Measurements from ENCODE around the gene DEDD2.

The DEDD2 gene

GRCh38 chr19:42250666-42251531, 33.4 kb upstream of the DEDD2 start:
- H3K4me3 Mint-ChIP-seq = no peak overlapping the region
- H3K27ac Mint-ChIP-seq = no peak overlapping the region
- peaks cover 36% of the 10 kb centered on the region for H3K4me1 Mint-ChIP-seq
- H3K27me3 Mint-ChIP-seq = no peaks in the 10 kb centered on the region
- H3K9me3 Mint-ChIP-seq = no peaks in the 10 kb centered on the region
- peaks cover 5% of the 10 kb centered on the region for H3K36me3 Mint-ChIP-seq

GRCh38 chr19:42250183-42250665, 32.7 kb upstream of the DEDD2 start:
- H3K4me1 Mint-ChIP-seq = peaks cover 38% of the 10 kb centered on the region
- H3K9me3 Mint-ChIP-seq = no peaks in the 10 kb centered on the region
- H3K36me3 Mint-ChIP-seq = peaks cover 5% of the 10 kb centered on the region
- peak overlapping the region; percentile 62 for H3K27ac Mint-ChIP-seq
- H3K27me3 Mint-ChIP-seq = no peaks in the 10 kb centered on the region
- H3K4me3 Mint-ChIP-seq = no peak overlapping the region

- Mint-ChIP-seq H3K36me3 (peaks cover 5% of the 10 kb centered on the region), H3K27ac (peak overlapping the region; percentile 62), H3K4me3 (no peak overlapping the region), H3K27me3 (no peaks in the 10 kb centered on the region), H3K4me1 (peaks cover 42% of the 10 kb centered on the region), H3K9me3 (no peaks in the 10 kb centered on the region)
These were observed 32.3 kb upstream of the DEDD2 start for GRCh38 chr19:42249769-42250168.

GRCh38 chr19:42249149-42249750, 31.8 kb upstream of the DEDD2 start:
- no peaks in the 10 kb centered on the region for H3K9me3 Mint-ChIP-seq
- H3K4me3 Mint-ChIP-seq = no peak overlapping the region
- H3K27ac Mint-ChIP-seq = no peak overlapping the region
- H3K4me1 Mint-ChIP-seq = peaks cover 48% of the 10 kb centered on the region
- H3K36me3 Mint-ChIP-seq = peaks cover 5% of the 10 kb centered on the region
- no peaks in the 10 kb centered on the region for H3K27me3 Mint-ChIP-seq

GRCh38 chr19:42248270-42249148, 31.0 kb upstream of the DEDD2 start:
- Mint-ChIP-seq H3K9me3 (no peaks in the 10 kb centered on the region), H3K27ac (peak overlapping the region; percentile 23), H3K27me3 (no peaks in the 10 kb centered on the region), H3K4me1 (peaks cover 49% of the 10 kb centered on the region), H3K4me3 (no peak overlapping the region), H3K36me3 (peaks cover 5% of the 10 kb centered on the region)

- peaks cover 54% of the 10 kb centered on the region for H3K4me1 Mint-ChIP-seq
- peaks cover 4% of the 10 kb centered on the region for H3K36me3 Mint-ChIP-seq
- no peaks in the 10 kb centered on the region for H3K27me3 Mint-ChIP-seq
- H3K4me3 Mint-ChIP-seq = no peak overlapping the region
- no peak overlapping the region for H3K27ac Mint-ChIP-seq
- no peaks in the 10 kb centered on the region for H3K9me3 Mint-ChIP-seq
These were observed 30.2 kb upstream of the DEDD2 start for GRCh38 chr19:42247640-42248199.

GRCh38 chr19:42246922-42247639, 29.6 kb upstream of the DEDD2 start:
- H3K36me3 Mint-ChIP-seq = peaks cover 2% of the 10 kb centered on the region
- no peaks in the 10 kb centered on the region for H3K27me3 Mint-ChIP-seq
- H3K4me1 Mint-ChIP-seq = peaks cover 49% of the 10 kb centered on the region
- H3K4me3 Mint-ChIP-seq = no peak overlapping the region
- H3K27ac Mint-ChIP-seq = peak overlapping the region; percentile 82
- H3K9me3 Mint-ChIP-seq = no peaks in the 10 kb centered on the region

GRCh38 chr19:42246143-42246921, 28.9 kb upstream of the DEDD2 start:
- Mint-ChIP-seq H3K36me3 (no peaks in the 10 kb centered on the region), H3K9me3 (no peaks in the 10 kb centered on the region), H3K27me3 (no peaks in the 10 kb centered on the region), H3K4me3 (no peak overlapping the region), H3K27ac (peak overlapping the region; percentile 41), H3K4me1 (peaks cover 44% of the 10 kb centered on the region)

GRCh38 chr19:42245231-42245630, 27.8 kb upstream of the DEDD2 start:
- peak overlapping the region; percentile 95 for H3K4me3 Mint-ChIP-seq
- peaks cover 52% of the 10 kb centered on the region for H3K4me1 Mint-ChIP-seq
- H3K27ac Mint-ChIP-seq = peak overlapping the region; percentile 99
- H3K9me3 Mint-ChIP-seq = no peaks in the 10 kb centered on the region
- H3K36me3 Mint-ChIP-seq = no peaks in the 10 kb centered on the region
- H3K27me3 Mint-ChIP-seq = no peaks in the 10 kb centered on the region

- peak overlapping the region; percentile 99 for H3K27ac Mint-ChIP-seq
- H3K36me3 Mint-ChIP-seq = no peaks in the 10 kb centered on the region
- H3K9me3 Mint-ChIP-seq = no peaks in the 10 kb centered on the region
- peak overlapping the region; percentile 95 for H3K4me3 Mint-ChIP-seq
- H3K27me3 Mint-ChIP-seq = no peaks in the 10 kb centered on the region
- H3K4me1 Mint-ChIP-seq = peaks cover 53% of the 10 kb centered on the region
These were observed 27.1 kb upstream of the DEDD2 start for GRCh38 chr19:42244347-42245220.

GRCh38 chr19:42242512-42243409, 25.3 kb upstream of the DEDD2 start, which contains the start of gene GSK3A:
GSK3A (minus strand) TSS chr19:42242602; CDS start chr19:42242465, 137 bp downstream.
- Mint-ChIP-seq H3K4me1 (peaks cover 60% of the 10 kb centered on the region), H3K9me3 (no peaks in the 10 kb centered on the region), H3K27ac (peak within 1 kb of the TSS; percentile 96)

GRCh38 chr19:42242069-42242511, 24.6 kb upstream of the DEDD2 start:
- peak overlapping the region; percentile 87 for H3K27ac Mint-ChIP-seq
- H3K4me1 Mint-ChIP-seq = peaks cover 59% of the 10 kb centered on the region
- no peaks in the 10 kb centered on the region for H3K27me3 Mint-ChIP-seq
- H3K36me3 Mint-ChIP-seq = peaks cover 3% of the 10 kb centered on the region
- H3K9me3 Mint-ChIP-seq = no peaks in the 10 kb centered on the region
- peak overlapping the region; percentile 91 for H3K4me3 Mint-ChIP-seq

More at GRCh38 chr19:42242512-42243409, 25.3 kb upstream of the DEDD2 start, which contains the start of gene GSK3A:
- Mint-ChIP-seq H3K36me3 (peaks cover 3% of the 10 kb centered on the region), H3K27me3 (no peaks in the 10 kb centered on the region), H3K4me3 (peak within 1 kb of the TSS; percentile 95)

Measured in activated naive CD4-positive, alpha-beta T cell treated with anti-CD3 and anti-CD28 coated beads, Interleukin-2, amount 50 U/mL, for 24 hours (primary cell).